ENCODE measurements around the gene PLCB1. TPM values are rescaled to one million over a fixed set of nuclear protein-coding genes. Genes with fewer than 3 reads are reported as not detected.
A peak's percentile ranks its signal among the peaks of the same experiment; 100 is the strongest.

Gene PLCB1
- total RNA-seq, 4 donors from 2014 or later, result 13.5 to 110 (median 30.4) TPM

GRCh38 chr20:8476021-8476420, 344.0 kb downstream of the PLCB1 start:
- H3K27ac ChIP-seq, result no peak overlapping the region
- no peaks in the 10 kb centered on the region for H3K36me3 ChIP-seq
- H3K27me3 ChIP-seq, result no peaks in the 10 kb centered on the region
- no peaks in the 10 kb centered on the region for H3K9me3 ChIP-seq
- H3K4me3 ChIP-seq, result no peak overlapping the region
- TF ChIP-seq POLR2A (IDR thresholded peaks at IDR 0.05), result no peak
- TF ChIP-seq, protein P1, sequence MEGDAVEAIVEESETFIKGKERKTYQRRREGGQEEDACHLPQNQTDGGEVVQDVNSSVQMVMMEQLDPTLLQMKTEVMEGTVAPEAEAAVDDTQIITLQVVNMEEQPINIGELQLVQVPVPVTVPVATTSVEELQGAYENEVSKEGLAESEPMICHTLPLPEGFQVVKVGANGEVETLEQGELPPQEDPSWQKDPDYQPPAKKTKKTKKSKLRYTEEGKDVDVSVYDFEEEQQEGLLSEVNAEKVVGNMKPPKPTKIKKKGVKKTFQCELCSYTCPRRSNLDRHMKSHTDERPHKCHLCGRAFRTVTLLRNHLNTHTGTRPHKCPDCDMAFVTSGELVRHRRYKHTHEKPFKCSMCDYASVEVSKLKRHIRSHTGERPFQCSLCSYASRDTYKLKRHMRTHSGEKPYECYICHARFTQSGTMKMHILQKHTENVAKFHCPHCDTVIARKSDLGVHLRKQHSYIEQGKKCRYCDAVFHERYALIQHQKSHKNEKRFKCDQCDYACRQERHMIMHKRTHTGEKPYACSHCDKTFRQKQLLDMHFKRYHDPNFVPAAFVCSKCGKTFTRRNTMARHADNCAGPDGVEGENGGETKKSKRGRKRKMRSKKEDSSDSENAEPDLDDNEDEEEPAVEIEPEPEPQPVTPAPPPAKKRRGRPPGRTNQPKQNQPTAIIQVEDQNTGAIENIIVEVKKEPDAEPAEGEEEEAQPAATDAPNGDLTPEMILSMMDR (IDR thresholded peaks at IDR 0.05), result no peak
- no peak for DNase-seq
- H3K4me1 ChIP-seq, result no peaks in the 10 kb centered on the region
- intact Hi-C loops (cut with DNase I; ENCODE audit: low total_unique reads), result no loop called here

- Histone ChIP-seq H3K9me3 (no peaks in the 10 kb centered on the region), H3K27ac (no peak overlapping the region), H3K36me3 (no peaks in the 10 kb centered on the region), H3K27me3 (no peaks in the 10 kb centered on the region), H3K4me3 (no peak overlapping the region), H3K4me1 (no peaks in the 10 kb centered on the region)
- intact Hi-C loops (cut with DNase I; ENCODE audit: low total_unique reads), result no loop called here
- no peak for DNase-seq
- TF ChIP-seq, protein P1 (IDR thresholded peaks at IDR 0.05), result no peak
- no peak for TF ChIP-seq POLR2A (IDR thresholded peaks at IDR 0.05)
Measured at GRCh38 chr20:8480597-8480996, 348.5 kb downstream of the PLCB1 start.

DNA sequence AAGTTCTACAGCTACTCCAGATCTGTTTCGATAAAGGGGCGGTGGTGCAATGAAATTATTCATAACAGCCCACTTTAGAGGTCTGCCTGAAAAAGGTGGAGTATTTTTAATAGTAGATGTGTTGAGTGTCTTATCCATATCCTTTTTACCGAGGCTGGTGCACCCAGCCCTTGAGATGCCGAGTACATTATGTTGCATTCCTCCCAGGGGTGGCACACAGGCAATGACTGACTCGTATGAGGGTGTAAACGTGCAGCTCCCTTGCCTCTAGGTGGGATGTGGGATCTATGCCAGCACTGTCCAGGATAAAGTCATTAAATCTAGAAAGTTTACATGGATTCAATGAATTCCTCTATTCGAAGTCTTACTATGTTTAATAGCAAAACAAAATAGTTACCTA, 355.6 kb downstream of the PLCB1 start:
- no peak for DNase-seq
- no peak for TF ChIP-seq POLR2A (IDR thresholded peaks at IDR 0.05)
- TF ChIP-seq, protein P1 (IDR thresholded peaks at IDR 0.05), result no peak
- intact Hi-C loops (cut with DNase I; ENCODE audit: low total_unique reads), result no loop called here

GRCh38 chr20:8489094-8489883, 357.2 kb downstream of the PLCB1 start:
- DNase-seq, result peak in 1 of 2 donors; percentile 27
- H3K27ac ChIP-seq, result no peak overlapping the region

More for the DNA sequence above, 355.6 kb downstream of the PLCB1 start:
- Histone ChIP-seq H3K9me3 (no peaks in the 10 kb centered on the region), H3K36me3 (no peaks in the 10 kb centered on the region), H3K27me3 (no peaks in the 10 kb centered on the region), H3K4me3 (no peak overlapping the region), H3K27ac (no peak overlapping the region), H3K4me1 (peaks cover 0 to 12% of the 10 kb centered on the region in 2 donors)

More at GRCh38 chr20:8489094-8489883, 357.2 kb downstream of the PLCB1 start:
- TF ChIP-seq POLR2A (IDR thresholded peaks at IDR 0.05), result no peak
- TF ChIP-seq, protein P1 (IDR thresholded peaks at IDR 0.05), result no peak
- Histone ChIP-seq H3K27me3 (no peaks in the 10 kb centered on the region), H3K4me1 (peaks cover 0 to 12% of the 10 kb centered on the region in 2 donors), H3K9me3 (no peaks in the 10 kb centered on the region), H3K36me3 (no peaks in the 10 kb centered on the region), H3K4me3 (no peak overlapping the region)
- intact Hi-C loops (cut with DNase I; ENCODE audit: low total_unique reads), result no loop called here

All from uterus (tissue), 4 donors.